Hematopoietic multipotent progenitor cell treated with erythropoietin and hydrocortisone succinate and interleukin-3 and kit ligand, for 6 days (in vitro differentiated cells): Measurements from ENCODE around the gene CYB561D2.
A peak's percentile ranks its signal among the peaks of the same experiment; 100 is the strongest.
"Not testable (repeated sequence)": the region's sequence is repeated elsewhere in the genome, so short reads cannot be mapped to it uniquely, and the experiment has no call there.

Source experiments
- DNase-seq: peaks from one replicate; pipeline ENCODE4 v3.0.0-alpha.2; 2015

The CYB561D2 gene

GRCh38 chr3:50350527-50351322, at the start of gene CYB561D2, which contains the start of gene NPRL2:
CYB561D2 (plus strand) TSS chr3:50350862; CDS start chr3:50351434, 572 bp downstream.
NPRL2 (minus strand) TSS chr3:50350775; CDS start chr3:50350652, 123 bp downstream.
- peak; percentile 97 for DNase-seq

GRCh38 chr3:50302095-50303012, 48.3 kb upstream of the CYB561D2 start:
- DNase-seq: no peak

GRCh38 chr3:50303013-50303815, 47.4 kb upstream of the CYB561D2 start, which contains the start of gene HYAL1:
HYAL1 (minus strand) TSS chr3:50303574; CDS start chr3:50302956, 618 bp downstream.
- peak; percentile 55 for DNase-seq

GRCh38 chr3:50304601-50305000, 46.1 kb upstream of the CYB561D2 start:
- DNase-seq: no peak

- not testable (repeated sequence) for DNase-seq
Measured at GRCh38 chr3:50312041-50312440, 38.6 kb upstream of the CYB561D2 start.

- DNase-seq: no peak
Measured at GRCh38 chr3:50314342-50314741, 36.3 kb upstream of the CYB561D2 start.

- DNase-seq: no peak
Measured at GRCh38 chr3:50314816-50315215, 35.8 kb upstream of the CYB561D2 start.

GRCh38 chr3:50316657-50317242, 33.9 kb upstream of the CYB561D2 start:
- no peak for DNase-seq

- DNase-seq: no peak
Measured at GRCh38 chr3:50317300-50317699, 33.4 kb upstream of the CYB561D2 start.

- DNase-seq: no peak
Measured at GRCh38 chr3:50318163-50318562, 32.5 kb upstream of the CYB561D2 start.

- no peak for DNase-seq
Measured at GRCh38 chr3:50318615-50319014, 32.0 kb upstream of the CYB561D2 start.

- no peak for DNase-seq
Measured at GRCh38 chr3:50319181-50319893, 31.3 kb upstream of the CYB561D2 start.

GRCh38 chr3:50319894-50320625, 30.6 kb upstream of the CYB561D2 start:
- no peak for DNase-seq

- DNase-seq: peak; percentile 75
Measured at GRCh38 chr3:50320853-50321335, 29.8 kb upstream of the CYB561D2 start.

- peak; percentile 94 for DNase-seq
Measured at GRCh38 chr3:50321336-50322114, 29.1 kb upstream of the CYB561D2 start.

GRCh38 chr3:50322115-50322385, 28.6 kb upstream of the CYB561D2 start:
- DNase-seq: no peak

- no peak for DNase-seq
Measured at GRCh38 chr3:50322386-50323091, 28.1 kb upstream of the CYB561D2 start, which contains the start of gene HYAL2. HYAL2 (minus strand) TSS chr3:50322745; CDS start chr3:50320489, 2,256 bp downstream.

GRCh38 chr3:50323092-50323600, 27.5 kb upstream of the CYB561D2 start:
- DNase-seq: no peak

GRCh38 chr3:50323614-50324199, 27.0 kb upstream of the CYB561D2 start:
- no peak for DNase-seq
